ENCODE results near the gene MRPL51.

Gene MRPL51

GRCh38 chr12:6460751-6461371, 32.2 kb downstream of the MRPL51 start:
- no peak for DNase-seq

DNA sequence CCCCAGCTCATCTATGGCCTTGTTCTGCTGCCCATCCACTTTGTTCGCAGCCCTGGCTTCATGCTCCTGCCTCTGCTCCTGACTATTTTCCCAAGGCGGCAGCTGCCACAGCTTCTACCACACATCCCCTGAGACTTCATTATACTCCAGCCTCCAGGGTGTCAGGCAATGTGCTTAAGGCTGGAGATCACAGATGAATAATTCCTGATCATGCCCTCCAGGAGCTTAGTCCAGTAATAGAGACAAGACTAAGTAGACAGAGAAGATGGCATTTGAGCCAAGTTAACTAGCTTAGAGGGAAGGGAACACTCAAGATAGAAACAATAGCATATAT, 34.1 kb downstream of the MRPL51 start:
- DNase-seq, result peak in 1 of 2 experiments; percentile 47

DNA sequence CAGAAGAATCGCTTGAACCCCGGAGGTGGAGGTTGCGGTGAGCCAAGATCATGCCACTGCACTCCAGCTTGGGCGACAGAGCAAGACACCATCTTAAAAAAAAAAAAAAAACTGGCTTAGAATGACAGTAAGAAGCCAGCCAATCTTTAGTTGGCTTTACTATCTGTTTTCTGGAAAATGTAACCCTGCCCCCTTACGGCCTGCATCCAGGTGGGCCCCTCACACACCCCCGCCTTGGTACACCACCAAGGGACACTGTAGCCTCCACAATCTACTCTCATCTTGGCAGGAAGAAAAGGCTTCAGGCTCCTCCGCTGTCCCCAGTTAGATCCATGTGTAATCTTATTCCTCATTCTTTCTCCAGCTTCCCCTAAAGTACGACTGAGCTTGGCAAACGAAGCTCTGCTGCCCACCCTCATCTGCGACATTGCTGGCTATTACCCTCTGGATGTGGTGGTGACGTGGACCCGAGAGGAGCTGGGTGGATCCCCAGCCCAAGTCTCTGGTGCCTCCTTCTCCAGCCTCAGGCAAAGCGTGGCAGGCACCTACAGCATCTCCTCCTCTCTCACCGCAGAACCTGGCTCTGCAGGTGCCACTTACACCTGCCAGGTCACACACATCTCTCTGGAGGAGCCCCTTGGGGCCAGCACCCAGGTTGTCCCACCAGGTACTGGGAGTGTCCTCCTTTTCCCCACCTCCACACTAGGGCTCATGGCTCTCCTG, 34.6 kb downstream of the MRPL51 start:
- peak in 1 of 2 experiments; percentile 47 for DNase-seq

- no peak for DNase-seq
Measured at GRCh38 chr12:6457220-6457945, 35.7 kb downstream of the MRPL51 start.

DNA sequence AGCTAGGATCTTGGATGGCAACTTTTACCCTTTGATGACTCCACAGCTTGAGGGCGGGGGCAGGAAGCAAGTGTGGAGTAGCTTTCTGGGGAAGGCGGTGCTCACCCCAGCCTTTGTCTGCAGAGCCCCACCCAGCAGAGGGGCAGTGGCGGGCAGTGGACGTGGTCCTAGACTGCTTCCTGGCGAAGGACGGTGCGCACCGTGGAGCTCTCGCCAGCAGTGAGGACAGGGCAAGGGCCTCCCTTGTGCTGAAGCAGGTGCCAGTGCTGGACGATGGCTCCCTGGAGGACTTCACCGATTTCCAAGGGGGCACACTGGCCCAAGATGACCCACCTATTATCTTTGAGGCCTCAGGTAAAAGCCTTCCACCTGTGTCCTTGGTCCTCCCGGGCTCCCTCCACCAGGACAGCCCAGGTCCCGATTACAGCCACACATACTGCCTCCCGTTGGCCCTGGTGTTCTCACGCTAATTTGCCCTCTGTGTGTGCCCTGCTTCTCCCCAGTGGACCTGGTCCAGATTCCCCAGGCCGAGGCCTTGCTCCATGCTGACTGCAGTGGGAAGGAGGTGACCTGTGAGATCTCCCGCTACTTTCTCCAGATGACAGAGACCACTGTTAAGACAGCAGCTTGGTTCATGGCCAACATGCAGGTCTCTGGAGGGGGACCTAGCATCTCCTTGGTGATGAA, 40.0 kb downstream of the MRPL51 start:
- DNase-seq, result no peak

- DNase-seq, result no peak
Measured at GRCh38 chr12:6452245-6452943, 40.7 kb downstream of the MRPL51 start.

GRCh38 chr12:6451348-6452244, 41.5 kb downstream of the MRPL51 start, which contains the start of gene TAPBPL:
Gene TAPBPL (plus strand): TSS chr12:6452042. CDS start chr12:6452249, 207 bp downstream.
- DNase-seq, result peak; percentile 70 to 87

- no peak for DNase-seq
Measured at GRCh38 chr12:6450869-6451347, 42.2 kb downstream of the MRPL51 start.

DNA sequence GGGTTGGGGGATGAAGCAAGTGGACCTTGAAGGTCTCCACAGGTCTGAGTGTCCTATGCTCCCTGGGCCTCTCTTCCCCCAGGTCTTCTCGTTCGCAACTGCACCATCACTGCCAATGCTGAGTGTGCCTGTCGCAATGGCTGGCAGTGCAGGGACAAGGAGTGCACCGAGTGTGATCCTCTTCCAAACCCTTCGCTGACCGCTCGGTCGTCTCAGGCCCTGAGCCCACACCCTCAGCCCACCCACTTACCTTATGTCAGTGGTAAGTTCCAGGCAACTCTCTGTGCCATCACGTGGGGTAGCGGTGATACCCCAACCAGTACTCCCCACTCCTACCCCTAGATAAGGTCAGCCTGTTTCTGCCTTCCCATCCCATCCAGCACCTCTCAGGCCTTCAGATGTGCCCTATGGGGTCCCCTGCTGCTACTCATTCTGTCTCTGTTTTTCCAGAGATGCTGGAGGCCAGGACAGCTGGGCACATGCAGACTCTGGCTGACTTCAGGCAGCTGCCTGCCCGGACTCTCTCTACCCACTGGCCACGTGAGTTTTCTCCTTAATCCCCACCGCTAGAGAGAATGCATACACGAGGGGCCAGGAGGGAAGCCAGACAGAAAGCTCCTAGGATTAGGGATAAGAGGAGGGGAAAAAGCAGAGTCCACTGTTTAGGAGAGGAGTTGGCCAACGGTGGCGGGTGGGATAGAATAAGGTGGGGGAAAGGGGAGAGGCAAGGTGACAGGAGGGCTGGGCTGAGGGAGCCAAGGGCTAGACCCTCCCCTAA, 42.8 kb downstream of the MRPL51 start:
- no peak for DNase-seq

- DNase-seq, result no peak
Measured at GRCh38 chr12:6444704-6445688, 48.1 kb downstream of the MRPL51 start, which contains the start of gene CD27. Gene CD27 (plus strand): TSS chr12:6444955. CDS start chr12:6445096, 141 bp downstream.

GRCh38 chr12:6444031-6444430, 49.0 kb downstream of the MRPL51 start:
- DNase-seq, result no peak

- no peak for DNase-seq
Measured at GRCh38 chr12:6443361-6443983, 49.6 kb downstream of the MRPL51 start.

DNA sequence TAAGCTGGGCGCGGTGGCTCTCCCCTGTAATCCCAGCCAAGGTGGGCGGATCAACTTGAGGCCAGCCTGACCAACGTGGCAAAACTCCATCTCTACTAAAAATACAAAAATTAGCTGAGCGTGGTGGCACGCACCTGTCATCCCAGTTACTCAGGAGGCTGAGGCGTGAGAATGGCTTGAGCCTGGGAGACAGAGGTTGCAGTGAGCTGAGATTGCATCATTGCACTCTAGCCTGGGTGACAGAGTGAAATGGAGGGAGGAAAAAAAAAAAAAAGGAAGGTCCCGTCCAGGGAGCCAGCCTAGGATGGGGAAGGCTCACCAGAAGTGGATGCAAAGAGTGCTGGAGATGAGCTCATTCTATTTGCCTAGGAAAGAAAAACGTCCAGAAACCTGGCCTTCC, 50.2 kb downstream of the MRPL51 start:
- DNase-seq, result no peak
